Duodenal mucosa (tissue), 2 donors: ENCODE results near the gene GNB4.

Experiments used
- H3K27ac ChIP-seq: one replicate; pipeline ENCODE4 v1.7.0; 2013; ENCODE audit warnings: low read depth, low read length
- H3K27me3 ChIP-seq, 2 donors: one replicate each; pipeline ENCODE4 v1.7.0; 2013; ENCODE audit warnings: low read length in 2 of 2, control low read depth in 1 of 2; ENCODE audit not compliant: insufficient read depth in 2 of 2, control insufficient read depth in 1 of 2
- H3K36me3 ChIP-seq, 2 donors: one replicate each; pipeline ENCODE4 v1.7.0; 2013; ENCODE audit warnings: low read length in 2 of 2, control low read depth in 1 of 2; ENCODE audit not compliant: insufficient read depth in 2 of 2, control insufficient read depth in 1 of 2
- H3K4me1 ChIP-seq, 2 donors: one replicate each; pipeline ENCODE4 v1.7.0; 2013; ENCODE audit warnings: low read length in 2 of 2, control low read depth in 1 of 2; ENCODE audit not compliant: insufficient read depth in 2 of 2, control insufficient read depth in 1 of 2
- H3K4me3 ChIP-seq, 2 donors: one replicate each; pipeline ENCODE4 v1.7.0; 2013; ENCODE audit warnings: low read length in 2 of 2, low read depth in 1 of 2
- H3K9ac ChIP-seq, 2 donors: one replicate each; pipeline ENCODE4 v1.7.0; 2013; ENCODE audit warnings: low read length in 2 of 2, low read depth in 1 of 2
- H3K9me3 ChIP-seq, 2 donors: one replicate each; pipeline ENCODE4 v1.7.0; 2013; ENCODE audit warnings: low read length in 2 of 2, control low read depth in 1 of 2; ENCODE audit not compliant: control insufficient read depth in 1 of 2

The GNB4 gene

GRCh38 chr3:179416681-179417080 is 34.6 kb downstream of the GNB4 start:
- H3K9me3 ChIP-seq, result no peaks in the 10 kb centered on the region
- H3K9ac ChIP-seq, result no peak overlapping the region
- H3K4me3 ChIP-seq, result no peak overlapping the region
- H3K27me3 ChIP-seq, result no peaks in the 10 kb centered on the region
- H3K4me1 ChIP-seq, result no peaks in the 10 kb centered on the region
- no peak overlapping the region for H3K27ac ChIP-seq
- peaks cover 0 to 4% of the 10 kb centered on the region in 2 donors for H3K36me3 ChIP-seq

- no peak overlapping the region for H3K9ac ChIP-seq
- no peaks in the 10 kb centered on the region for H3K4me1 ChIP-seq
- no peaks in the 10 kb centered on the region for H3K9me3 ChIP-seq
- H3K27me3 ChIP-seq, result no peaks in the 10 kb centered on the region
- H3K27ac ChIP-seq, result no peak overlapping the region
- H3K4me3 ChIP-seq, result no peak overlapping the region
- H3K36me3 ChIP-seq, result peaks cover 0 to 4% of the 10 kb centered on the region in 2 donors
Measured at GRCh38 chr3:179415377-179415776, 35.9 kb downstream of the GNB4 start.

GRCh38 chr3:179414804-179415203 is 36.5 kb downstream of the GNB4 start:
- H3K4me1 ChIP-seq, result no peaks in the 10 kb centered on the region
- H3K4me3 ChIP-seq, result no peak overlapping the region
- peaks cover 0 to 4% of the 10 kb centered on the region in 2 donors for H3K36me3 ChIP-seq
- no peaks in the 10 kb centered on the region for H3K27me3 ChIP-seq
- no peak overlapping the region for H3K9ac ChIP-seq
- H3K9me3 ChIP-seq, result no peaks in the 10 kb centered on the region
- H3K27ac ChIP-seq, result no peak overlapping the region

- Histone ChIP-seq H3K9me3 (no peaks in the 10 kb centered on the region), H3K4me3 (no peak overlapping the region), H3K4me1 (no peaks in the 10 kb centered on the region), H3K27ac (no peak overlapping the region), H3K36me3 (no peaks in the 10 kb centered on the region), H3K9ac (no peak overlapping the region), H3K27me3 (no peaks in the 10 kb centered on the region)
Measured at GRCh38 chr3:179410999-179411398, 40.3 kb downstream of the GNB4 start.

GRCh38 chr3:179410331-179410730 is 40.9 kb downstream of the GNB4 start:
- Histone ChIP-seq H3K27ac (no peak overlapping the region), H3K9ac (no peak overlapping the region), H3K9me3 (no peaks in the 10 kb centered on the region), H3K27me3 (no peaks in the 10 kb centered on the region), H3K4me3 (no peak overlapping the region), H3K4me1 (no peaks in the 10 kb centered on the region), H3K36me3 (no peaks in the 10 kb centered on the region)

GRCh38 chr3:179404307-179404706 is 47.0 kb downstream of the GNB4 start:
- H3K9me3 ChIP-seq, result no peaks in the 10 kb centered on the region
- peaks cover 4 to 13% of the 10 kb centered on the region in 2 donors for H3K36me3 ChIP-seq
- no peaks in the 10 kb centered on the region for H3K27me3 ChIP-seq
- no peak overlapping the region for H3K27ac ChIP-seq
- no peak overlapping the region for H3K4me3 ChIP-seq
- no peaks in the 10 kb centered on the region for H3K4me1 ChIP-seq
- no peak overlapping the region for H3K9ac ChIP-seq

- Histone ChIP-seq H3K27ac (no peak overlapping the region), H3K36me3 (peaks cover 4 to 13% of the 10 kb centered on the region in 2 donors)
Measured at GRCh38 chr3:179402963-179403362, 48.3 kb downstream of the GNB4 start.

GRCh38 chr3:179401561-179401960 is 49.7 kb downstream of the GNB4 start:
- Histone ChIP-seq H3K27ac (no peak overlapping the region), H3K9me3 (no peaks in the 10 kb centered on the region), H3K36me3 (peaks cover 4 to 25% of the 10 kb centered on the region in 2 donors), H3K4me3 (no peak overlapping the region), H3K4me1 (no peaks in the 10 kb centered on the region), H3K9ac (no peak overlapping the region), H3K27me3 (no peaks in the 10 kb centered on the region)

More at GRCh38 chr3:179402963-179403362, 48.3 kb downstream of the GNB4 start:
- no peaks in the 10 kb centered on the region for H3K27me3 ChIP-seq
- H3K9me3 ChIP-seq, result no peaks in the 10 kb centered on the region
- H3K4me1 ChIP-seq, result no peaks in the 10 kb centered on the region
- no peak overlapping the region for H3K4me3 ChIP-seq
- no peak overlapping the region for H3K9ac ChIP-seq

GRCh38 chr3:179398574-179399231 is 52.6 kb downstream of the GNB4 start:
- H3K9me3 ChIP-seq, result no peaks in the 10 kb centered on the region
- peaks cover 13 to 38% of the 10 kb centered on the region in 2 donors for H3K36me3 ChIP-seq
- H3K4me1 ChIP-seq, result no peaks in the 10 kb centered on the region
- no peak overlapping the region for H3K4me3 ChIP-seq
- H3K27ac ChIP-seq, result no peak overlapping the region
- H3K27me3 ChIP-seq, result no peaks in the 10 kb centered on the region
- no peak overlapping the region for H3K9ac ChIP-seq

- H3K4me1 ChIP-seq, result no peaks in the 10 kb centered on the region
- H3K4me3 ChIP-seq, result no peak overlapping the region
- H3K36me3 ChIP-seq, result peaks cover 17 to 46% of the 10 kb centered on the region in 2 donors
- no peaks in the 10 kb centered on the region for H3K27me3 ChIP-seq
- no peak overlapping the region for H3K9ac ChIP-seq
- H3K27ac ChIP-seq, result no peak overlapping the region
- H3K9me3 ChIP-seq, result no peaks in the 10 kb centered on the region
Measured at GRCh38 chr3:179391906-179392305, 59.4 kb downstream of the GNB4 start.
